ENCODE results near the gene CRELD1. TPM values are rescaled to one million over a fixed set of nuclear protein-coding genes. Genes with fewer than 3 reads are reported as not detected.
"Not testable (repeated sequence)": the region's sequence is repeated elsewhere in the genome, so short reads cannot be mapped to it uniquely, and the experiment has no call there.

CRELD1 gene
- total and polyA plus RNA-seq, 9 of the 15 experiments (the other 6 are each of a cell fraction or from before 2014, with no cell fraction given): 3.3 to 25.8 (median 16.5) TPM

GRCh38 chr3:9895715-9896114 lies 37.9 kb upstream of the CRELD1 start:
- WGBS (ENCODE audit: insufficient coverage, low coverage, missing lambda C conversion rate): 70% methylated on average over 3 of the region's 3 CpGs
- H3K27me3 ChIP-seq (ENCODE audit: control insufficient read depth in 2 of 2, insufficient read depth in 2 of 2, low read length in 2 of 2); H3K9me1 ChIP-seq (ENCODE audit: control insufficient read depth, insufficient read depth, low read length); H4K20me1 ChIP-seq (replicated peaks; ENCODE audit: control insufficient read depth, insufficient read depth, low read length); H3K9me3 ChIP-seq (replicated peaks; ENCODE audit: control insufficient read depth, insufficient read depth, low read depth, low read length); H3K4me2 ChIP-seq (ENCODE audit: insufficient read depth, low read length); CTCF ChIA-PET (ENCODE audit: low intra/inter-chr PET ratio); H3K9ac ChIP-seq (ENCODE audit: insufficient read depth in 1 of 2, low read depth in 2 of 2, low read length in 2 of 2); H2AFZ ChIP-seq (ENCODE audit: low read depth, low read length); in situ Hi-C loops (cut with MboI); H3K27ac ChIP-seq (ENCODE audit: extremely low read depth, low read depth, low read length); BruUV-seq (replicated peaks); FAIRE-seq; H3K4me3 ChIP-seq; ATAC-seq; intact Hi-C loops (cut with micrococcal nuclease); DNase-seq (ENCODE audit: extremely low read depth in 1 of 4, low spot score in 3 of 4): not testable (repeated sequence)
- TF ChIP-seq ZNF121 (CRISPR knock-in tag; conservative IDR thresholded peaks at IDR 0.05) (peak; percentile 66), ILF3 (IDR thresholded peaks at IDR 0.05; ENCODE audit: borderline replicate concordance) (0 out of 2 replicates have a peak, but pooled peaks have one; percentile 37)
- POLR2A ChIA-PET: interaction anchor here (1.6 to 3.3 kb wide), 2 partner anchors 9 to 11 kb away, joined by 5 to 29 read pairs; partner anchors contain the start of gene IL17RE
- Histone ChIP-seq H3K79me2 (ENCODE audit: control insufficient read depth, insufficient read depth, low read length) (peaks cover 34% of the 10 kb centered on the region), H3K36me3 (ENCODE audit: control insufficient read depth, insufficient read depth, low read length) (peaks cover 32% of the 10 kb centered on the region), H3K4me1 (replicated peaks in 1 of 2; ENCODE audit: control insufficient read depth in 2 of 2, insufficient read depth in 2 of 2, low read length in 2 of 2) (peaks cover 34 to 36% of the 10 kb centered on the region in 2 experiments)

- Histone ChIP-seq H3K27ac (ENCODE audit: extremely low read depth, low read depth, low read length) (peak overlapping the region; percentile 74; the same call in 1 of the 3 replicates), H3K4me1 (replicated peaks in 1 of 2; ENCODE audit: control insufficient read depth in 2 of 2, insufficient read depth in 2 of 2, low read length in 2 of 2) (peaks cover 30 to 31% of the 10 kb centered on the region in 2 experiments), H3K36me3 (ENCODE audit: control insufficient read depth, insufficient read depth, low read length) (peaks cover 29% of the 10 kb centered on the region), H3K79me2 (ENCODE audit: control insufficient read depth, insufficient read depth, low read length) (peaks cover 22% of the 10 kb centered on the region)
- H4K20me1 ChIP-seq (replicated peaks; ENCODE audit: control insufficient read depth, insufficient read depth, low read length); H3K9me1 ChIP-seq (ENCODE audit: control insufficient read depth, insufficient read depth, low read length); H3K4me2 ChIP-seq (ENCODE audit: insufficient read depth, low read length); H3K27me3 ChIP-seq (ENCODE audit: control insufficient read depth in 2 of 2, insufficient read depth in 2 of 2, low read length in 2 of 2); intact Hi-C loops (cut with micrococcal nuclease); H3K9me3 ChIP-seq (replicated peaks; ENCODE audit: control insufficient read depth, insufficient read depth, low read depth, low read length); DNase-seq (ENCODE audit: extremely low read depth in 1 of 4, low spot score in 3 of 4); in situ Hi-C loops (cut with MboI); FAIRE-seq; H3K9ac ChIP-seq (ENCODE audit: insufficient read depth in 1 of 2, low read depth in 2 of 2, low read length in 2 of 2); H3K4me3 ChIP-seq; BruUV-seq (replicated peaks); ATAC-seq; H2AFZ ChIP-seq (ENCODE audit: low read depth, low read length); TF ChIP-seq CEBPG (CRISPR knock-in tag; IDR thresholded peaks at IDR 0.05): not testable (repeated sequence)
- TF ChIP-seq CEBPG (tag; conservative IDR thresholded peaks at IDR 0.05 in 1 of 2, IDR thresholded peaks at IDR 0.05 in 1 of 2) (peak in 1 of 2 experiments; percentile 32; a peak in 2 of 4 replicates), BCOR (IDR thresholded peaks at IDR 0.05) (0 out of 2 replicates have a peak, but pooled peaks have one; percentile 8), CEBPB (tag; IDR thresholded peaks at IDR 0.05) (0 out of 2 replicates have a peak, but pooled peaks have one; percentile 20), LARP7 (IDR thresholded peaks at IDR 0.05) (0 out of 2 replicates have a peak, but pooled peaks have one; percentile 27)
- TF ChIP-seq, protein P1, sequence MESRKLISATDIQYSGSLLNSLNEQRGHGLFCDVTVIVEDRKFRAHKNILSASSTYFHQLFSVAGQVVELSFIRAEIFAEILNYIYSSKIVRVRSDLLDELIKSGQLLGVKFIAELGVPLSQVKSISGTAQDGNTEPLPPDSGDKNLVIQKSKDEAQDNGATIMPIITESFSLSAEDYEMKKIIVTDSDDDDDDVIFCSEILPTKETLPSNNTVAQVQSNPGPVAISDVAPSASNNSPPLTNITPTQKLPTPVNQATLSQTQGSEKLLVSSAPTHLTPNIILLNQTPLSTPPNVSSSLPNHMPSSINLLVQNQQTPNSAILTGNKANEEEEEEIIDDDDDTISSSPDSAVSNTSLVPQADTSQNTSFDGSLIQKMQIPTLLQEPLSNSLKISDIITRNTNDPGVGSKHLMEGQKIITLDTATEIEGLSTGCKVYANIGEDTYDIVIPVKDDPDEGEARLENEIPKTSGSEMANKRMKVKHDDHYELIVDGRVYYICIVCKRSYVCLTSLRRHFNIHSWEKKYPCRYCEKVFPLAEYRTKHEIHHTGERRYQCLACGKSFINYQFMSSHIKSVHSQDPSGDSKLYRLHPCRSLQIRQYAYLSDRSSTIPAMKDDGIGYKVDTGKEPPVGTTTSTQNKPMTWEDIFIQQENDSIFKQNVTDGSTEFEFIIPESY (CRISPR knock-in tag; IDR thresholded peaks at IDR 0.05): peak; percentile 75
- WGBS (ENCODE audit: insufficient coverage, low coverage, missing lambda C conversion rate): 82% methylated on average over 8 of the region's 10 CpGs
- CTCF ChIA-PET (ENCODE audit: low intra/inter-chr PET ratio): interaction anchor here (0.6 kb wide), 1 partner anchor 44 kb away, joined by 4 read pairs; no protein-coding TSS in a partner anchor
- POLR2A ChIA-PET: interaction anchor here (0.9 to 1.7 kb wide), 4 partner anchors 9 to 30 kb away, joined by 3 to 9 read pairs (median 4); no protein-coding TSS in a partner anchor
Observed at GRCh38 chr3:9896755-9897407, 36.8 kb upstream of the CRELD1 start.
